Right lobe of liver (tissue), 6 donors: ENCODE data around the gene MT1M. TPM values are rescaled to one million over a fixed set of nuclear protein-coding genes. Genes with fewer than 3 reads are reported as not detected.

Experiments
- ATAC-seq, 4 donors: fragments of 200-7000 bp; cut with Tn5 transposase; one replicate each; pipeline ENCODE4 v1.9.1; 2020; ENCODE audit warnings: mild to moderate bottlenecking in 4 of 4, moderate library complexity in 4 of 4
- DNase-seq, 3 donors: peaks; one replicate each; pipeline ENCODE4 v3.0.0-alpha.2; 2020
- H3K27ac ChIP-seq, 3 donors: fragments of 200-600 bp; one replicate each; pipeline ENCODE4 v1.8.0; 2022
- H3K27me3 ChIP-seq, 2 donors: fragments of 200-600 bp; one replicate each; pipeline ENCODE4 v1.8.0; 2022
- H3K36me3 ChIP-seq, 4 donors: fragments of 200-600 bp; sonication (generic) in 1 of 4; one replicate each; pipeline versions ENCODE4 v1.5.1 to v1.8.0; 2017 to 2022; ENCODE audit warnings: control low read depth in 1 of 4
- H3K4me1 ChIP-seq, 4 donors: fragments of 200-600 bp; sonication (generic) in 1 of 4; one replicate each; pipeline versions ENCODE4 v1.5.1 to v1.8.0; 2017 to 2022; ENCODE audit warnings: control low read depth in 1 of 4
- H3K4me3 ChIP-seq, 3 donors: fragments of 200-600 bp; one replicate each; pipeline ENCODE4 v1.8.0; 2022
- H3K9me3 ChIP-seq, 4 donors: fragments of 200-600 bp; sonication (generic) in 1 of 4; one replicate each; pipeline versions ENCODE4 v1.5.1 to v1.8.0; 2017 to 2022; ENCODE audit warnings: control low read depth in 1 of 4
- CTCF ChIP-seq, 4 donors: fragments of 200-600 bp in 3 of 4; fragments of 450-650 bp in 1 of 4; IDR thresholded peaks; one replicate each; pipeline versions ENCODE4 v1.5.1 to v1.8.0; 2016 to 2022; ENCODE audit warnings: antibody characterized with exemption in 4 of 4, mild to moderate bottlenecking in 2 of 4
- POLR2A ChIP-seq: fragments of 450-650 bp; IDR thresholded peaks from one replicate; pipeline ENCODE4 v1.6.1; 2017; ENCODE audit warnings: antibody characterized with exemption, mild to moderate bottlenecking
- WGBS: methylation state at CpG from one replicate; pipeline ENCODE4 v1.1.6; 2018; ENCODE audit warnings: low coverage, low lambda C conversion rate; ENCODE audit not compliant: insufficient coverage; ENCODE audit errors: missing lambda C conversion rate; 5-methylcytosine and 5-hydroxymethylcytosine counted together
- intact Hi-C, 2 donors: fragments of 100-400 bp; cut with DNase I; formaldehyde crosslinking; loops; one replicate each; pipeline versions ENCODE4 v1.11.2 to v1.14.1; 2022
- total RNA-seq, 6 experiments: library from RNA; depleted of rRNA in 2 of 6; stranded (reverse); fragments of >200 nt in 2 of 6; fragmentation: NEBNext Ultra II Directional in 3 of 6; extraction: Animal tissue kit (Norgen Biotek cat#: 25700) in 3 of 6; gene quantifications; one replicate each; pipeline versions ENCODE4 v1.1.0 to v1.2.4, GENCODE V29; 2016 to 2023
- donor health status: DM: no; HTN: yes; CAD: no.
- donor health status: DM: no; HTN: no; CAD: no.
- donor health status: DM: no; HTN: no; CAD: no.
- donor health status: DM: no; HTN: yes; CAD: no.
- donor health status: DM: no; HTN: yes; CAD: no.

Gene MT1M
- total RNA-seq, 6 experiments from 2014 or later: 8.6 to 569 (median 84.5) TPM

GRCh38 chr16:56681939-56682702 is 49.7 kb downstream of the MT1M start, which contains the start of gene MT1X:
Gene MT1X (plus strand): TSS chr16:56682470. CDS start chr16:56682541, 71 bp downstream.
- TF ChIP-seq CTCF (IDR thresholded peaks at IDR 0.05) (no peak), POLR2A (peak; percentile 97)
- peak within 1 kb of the TSS; percentile 54 to 82 (median 71) for H3K4me3 ChIP-seq
- 0% methylated on average over 16 of the region's 49 CpGs for WGBS
- H3K4me1 ChIP-seq: peaks cover 0 to 21% (median 5%) of the 10 kb centered on the region in 4 donors
- peak within 1 kb of the TSS; percentile 74 to 83 (median 76) for H3K27ac ChIP-seq
- ATAC-seq (peak; percentile 78 to 90 (median 82)), DNase-seq (peak; percentile 97 to 99 (median 97))
- H3K27me3 ChIP-seq: no peaks in the 10 kb centered on the region
- no peaks in the 10 kb centered on the region for H3K9me3 ChIP-seq
- intact Hi-C loops: no loop called here
- peaks cover 0 to 5% (median 0%) of the 10 kb centered on the region in 4 donors for H3K36me3 ChIP-seq

- ATAC-seq: peak in 3 of 4 donors; percentile 0 to 4 (median 1)
- no peaks in the 10 kb centered on the region for H3K9me3 ChIP-seq
- peak overlapping the region; percentile 74 to 83 (median 76) for H3K27ac ChIP-seq
- 6% methylated on average over 3 of the region's 8 CpGs for WGBS
- intact Hi-C loops: no loop called here
- H3K27me3 ChIP-seq: no peaks in the 10 kb centered on the region
- H3K36me3 ChIP-seq: peaks cover 0 to 5% (median 0%) of the 10 kb centered on the region in 4 donors
- H3K4me1 ChIP-seq: peaks cover 0 to 21% (median 5%) of the 10 kb centered on the region in 4 donors
- peak in 1 of 3 donors; percentile 63 for DNase-seq
- TF ChIP-seq POLR2A (peak; percentile 84), CTCF (IDR thresholded peaks at IDR 0.05) (no peak)
- peak overlapping the region; percentile 54 to 82 (median 71) for H3K4me3 ChIP-seq
These were observed 50.4 kb downstream of the MT1M start for GRCh38 chr16:56682703-56683397.

Other genes starting within 250 kb of the MT1M start
- gene AMFR, start 207.1 kb upstream of the MT1M start, total RNA-seq: 100 to 1,000 TPM in 4 of 6 experiments, 10 to 100 TPM in 2; 92.2 to 189 (median 137) TPM
- gene NUDT21, start 181.3 kb upstream of the MT1M start, total RNA-seq: 10 to 100 TPM; 26.2 to 35.8 (median 30.3) TPM
- gene OGFOD1, start 181.1 kb upstream of the MT1M start, total RNA-seq: 10 to 100 TPM; 12.2 to 32.0 (median 17.4) TPM
- gene BBS2, start 112.6 kb upstream of the MT1M start, total RNA-seq: 10 to 100 TPM in 4 of 6 experiments, 1 to 10 TPM in 2; 5.6 to 18.4 (median 10.5) TPM
- not detected for gene MT4, start 67.6 kb upstream of the MT1M start, total RNA-seq
- gene MT3, start 43.1 kb upstream of the MT1M start, total RNA-seq: under 1 TPM in 1 of 6 experiments, not detected in 5; 0.62 TPM
- 1,000 to 10,000 TPM in 5 of 6 experiments, 100 to 1,000 TPM in 1; 946 to 4,033 (median 2,228) TPM for gene MT2A, start 24.1 kb upstream of the MT1M start, total RNA-seq
- 1,000 to 10,000 TPM in 2 of 6 experiments, 100 to 1,000 TPM in 4; 403 to 1,748 (median 691) TPM for gene MT1E, start 6.9 kb upstream of the MT1M start, total RNA-seq
- 100 to 1,000 TPM in 3 of 6 experiments, 10 to 100 TPM in 3; 34.9 to 161 (median 110) TPM for gene MT1A, start 6.0 kb downstream of the MT1M start, total RNA-seq
- 1 to 10 TPM in 3 of 6 experiments, not detected in 3; 1.6 to 7.7 (median 2.2) TPM for gene MT1B, start 19.2 kb downstream of the MT1M start, total RNA-seq
- gene MT1F, start 25.3 kb downstream of the MT1M start, total RNA-seq: 100 to 1,000 TPM in 4 of 6 experiments, 10 to 100 TPM in 2; 10.1 to 934 (median 197) TPM
- 1,000 to 10,000 TPM in 4 of 6 experiments, 100 to 1,000 TPM in 2; 490 to 8,056 (median 1,365) TPM for gene MT1G, start 35.4 kb downstream of the MT1M start, total RNA-seq
- gene MT1H, start 37.2 kb downstream of the MT1M start, total RNA-seq: 1,000 to 10,000 TPM in 2 of 6 experiments, 100 to 1,000 TPM in 2, under 1 TPM in 1, not detected in 1; 0.74 to 1,258 (median 358) TPM
- gene MT1X, start 49.8 kb downstream of the MT1M start, total RNA-seq: 1,000 to 10,000 TPM in 4 of 6 experiments, 100 to 1,000 TPM in 2; 808 to 2,440 (median 1,620) TPM
- 10 to 100 TPM in 4 of 6 experiments, 1 to 10 TPM in 2; 8.3 to 17.0 (median 12.8) TPM for gene NUP93, start 97.5 kb downstream of the MT1M start, total RNA-seq
- not detected for gene SLC12A3, start 232.5 kb downstream of the MT1M start, total RNA-seq